Stimulated activated CD4-positive, alpha-beta T cell treated with anti-CD3 and anti-CD28 coated beads, Interleukin-12 subunit alpha, Interleukin-12 subunit beta, amount 100 ng/mL, for 4 hours (primary cell): ENCODE measurements around the gene OSGEPL1.
"Not testable (repeated sequence)": the region's sequence is repeated elsewhere in the genome, so short reads cannot be mapped to it uniquely, and the experiment has no call there.

Experiments
- DNase-seq: peaks from one replicate; pipeline ENCODE4 v3.0.0-alpha.2; 2020

Gene OSGEPL1

DNA sequence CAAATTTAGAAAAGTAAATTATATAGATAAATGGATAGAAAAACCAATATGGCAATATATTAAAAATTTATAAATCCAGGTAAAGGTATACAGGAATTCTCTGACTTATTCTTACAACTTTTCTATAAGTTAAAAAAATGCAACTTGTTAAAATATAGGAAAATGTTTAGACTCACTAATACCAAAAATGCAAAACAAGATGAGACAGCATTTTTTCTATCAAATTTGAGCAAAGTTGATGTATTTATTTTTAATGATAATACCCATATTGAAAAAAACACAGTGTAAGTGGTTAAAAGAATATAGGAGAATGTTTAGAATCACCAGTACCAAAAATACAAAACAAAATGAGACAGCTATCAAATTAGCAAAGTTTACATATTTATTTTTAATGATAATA lies 35.7 kb downstream of the OSGEPL1 start:
- DNase-seq: no peak

GRCh38 chr2:189726271-189726670 lies 36.3 kb downstream of the OSGEPL1 start:
- DNase-seq: no peak

GRCh38 chr2:189723192-189723591 lies 39.4 kb downstream of the OSGEPL1 start:
- DNase-seq: no peak

GRCh38 chr2:189719571-189719970 lies 43.0 kb downstream of the OSGEPL1 start:
- DNase-seq: no peak

DNA sequence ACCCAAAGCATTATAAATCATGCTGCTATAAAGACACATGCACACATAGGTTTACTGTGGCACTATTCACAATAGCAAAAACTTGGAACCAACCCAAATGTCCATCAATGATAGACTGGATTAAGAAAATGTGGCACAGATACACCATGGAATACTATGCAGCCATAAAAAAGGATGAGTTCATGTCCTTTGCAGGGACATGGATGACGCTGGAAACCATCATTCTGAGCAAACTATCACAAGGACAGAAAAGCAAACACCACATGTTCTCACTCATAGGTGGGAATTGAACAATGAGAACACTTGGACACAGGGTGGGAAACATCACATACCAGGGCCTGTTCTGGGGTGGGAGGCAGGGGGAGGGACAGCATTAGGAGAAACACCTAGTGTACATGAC lies 45.0 kb downstream of the OSGEPL1 start:
- DNase-seq: not testable (repeated sequence)

DNA sequence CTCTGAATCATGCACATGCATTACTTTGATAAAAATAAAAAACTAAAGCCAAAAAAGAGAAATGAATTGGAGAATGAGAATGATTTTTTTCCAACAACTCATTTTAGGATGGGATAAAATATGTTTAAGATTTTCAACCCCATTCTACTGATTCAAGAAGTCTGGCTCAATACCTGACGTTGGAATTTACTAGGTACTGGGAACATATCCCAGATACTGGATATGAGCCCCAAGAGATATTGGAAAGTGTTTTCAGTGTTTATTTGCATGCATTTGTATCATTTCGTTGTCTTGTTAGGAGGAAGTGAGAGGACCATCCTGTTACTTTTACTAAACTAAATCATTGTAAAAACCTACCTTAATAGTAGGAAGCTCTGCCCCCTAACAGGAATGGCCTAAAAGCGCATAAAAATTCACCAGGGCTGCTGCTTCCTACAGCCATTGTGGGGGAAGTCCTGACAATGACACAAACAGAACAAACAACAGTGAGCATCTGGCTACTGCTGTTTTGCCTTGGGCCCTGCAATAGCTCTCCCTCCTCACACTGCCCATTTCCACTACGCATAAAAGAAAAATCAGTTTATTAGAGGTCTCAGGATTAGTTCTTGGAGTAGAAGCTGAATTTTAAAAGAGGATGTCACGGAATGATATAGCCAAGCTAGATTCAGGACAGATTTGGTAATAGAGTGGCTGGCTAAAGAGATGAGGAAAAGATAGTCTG lies 52.9 kb downstream of the OSGEPL1 start:
- DNase-seq: no peak

DNA sequence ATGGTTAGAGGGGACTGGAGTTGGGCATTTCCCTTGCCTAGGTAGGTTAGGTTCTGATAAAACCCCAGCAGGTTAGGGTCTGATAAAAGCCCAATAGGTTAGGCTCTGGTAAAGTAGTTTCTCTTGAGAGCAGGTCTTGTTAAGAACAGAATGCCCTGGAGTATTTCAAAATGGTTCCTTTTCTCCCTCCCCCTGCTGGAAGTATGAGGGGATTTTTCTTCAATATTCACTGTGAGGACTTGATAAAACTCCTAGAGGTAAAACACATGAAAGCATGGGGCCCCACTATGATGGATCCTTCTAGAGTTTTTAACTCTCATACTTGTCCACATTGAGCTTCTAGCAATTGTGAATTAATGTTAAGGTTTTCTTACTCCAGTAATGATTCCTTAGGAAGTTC lies 60.5 kb downstream of the OSGEPL1 start:
- DNase-seq: no peak

- no peak for DNase-seq
Measured at GRCh38 chr2:189700681-189701080, 61.9 kb downstream of the OSGEPL1 start.

- DNase-seq: no peak
Measured at GRCh38 chr2:189698020-189698887, 64.3 kb downstream of the OSGEPL1 start.
